HG03103 (cell line): ENCODE measurements around the gene RAMP1.
"Not testable (repeated sequence)": the region's sequence is repeated elsewhere in the genome, so short reads cannot be mapped to it uniquely, and the experiment has no call there.

Experiments used
- ATAC-seq: cut with Tn5 transposase; IDR thresholded peaks from one replicate; pipeline ENCODE4 v1.9.1; 2021; ENCODE audit warnings: low read depth; ENCODE audit not compliant: unreplicated experiment

RAMP1 gene

DNA sequence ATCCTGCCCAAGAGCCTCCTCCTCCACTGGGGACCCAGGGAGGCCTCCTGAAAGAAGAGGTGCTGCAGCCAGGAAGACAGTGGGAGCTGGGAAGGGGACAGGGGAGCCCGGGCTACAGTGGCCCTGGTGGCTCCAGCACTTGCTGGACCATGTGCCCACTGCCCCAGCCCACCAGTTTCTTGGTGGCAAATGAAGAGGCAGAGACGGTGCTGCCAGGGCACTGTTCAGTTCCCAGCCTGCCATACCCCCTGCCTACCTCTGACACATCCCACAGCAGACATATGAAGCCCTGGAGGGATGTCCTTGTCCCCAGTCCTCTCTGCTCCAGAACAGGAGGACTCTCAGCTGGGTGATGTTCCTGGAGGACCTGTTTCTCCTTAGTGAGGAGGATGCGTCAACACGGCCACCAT lies 3.7 kb downstream of the RAMP1 start:
- no peak for ATAC-seq

DNA sequence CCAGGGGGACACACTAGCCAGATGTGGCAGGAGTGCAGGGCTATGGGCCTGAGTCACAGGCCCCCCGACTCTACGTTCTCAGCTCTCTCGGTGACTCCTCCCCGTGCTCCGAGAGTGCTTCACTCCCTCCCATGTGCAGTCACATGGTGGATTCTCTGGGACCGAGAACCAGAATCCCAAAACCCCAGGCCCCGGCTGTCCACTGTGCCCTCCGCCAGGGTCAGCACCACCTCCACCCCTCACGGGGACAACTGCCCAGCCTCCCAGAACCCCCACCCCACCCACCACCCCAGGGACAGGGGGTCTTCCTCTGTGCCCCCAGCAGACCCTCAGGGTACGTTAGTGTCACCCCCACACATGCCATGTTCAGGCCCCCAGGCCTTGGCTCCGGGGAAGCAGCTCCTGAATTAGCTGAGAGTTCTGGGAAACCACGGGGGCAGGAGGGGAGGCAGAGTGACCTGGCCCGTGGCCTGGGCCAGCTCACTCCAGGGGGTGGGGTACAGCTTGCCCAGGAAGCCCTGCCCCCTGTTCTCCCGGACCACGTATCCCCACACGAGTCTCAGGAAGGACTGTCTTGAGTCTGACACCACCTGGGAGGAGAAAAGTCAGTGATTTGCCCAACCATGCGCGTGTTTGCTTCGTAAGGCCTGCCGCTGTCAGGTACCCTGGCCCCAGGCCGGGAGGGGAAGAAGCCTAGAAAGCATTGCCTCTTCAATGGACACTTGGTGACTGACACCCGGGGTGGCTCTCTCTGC lies 4.4 kb downstream of the RAMP1 start:
- no peak for ATAC-seq

DNA sequence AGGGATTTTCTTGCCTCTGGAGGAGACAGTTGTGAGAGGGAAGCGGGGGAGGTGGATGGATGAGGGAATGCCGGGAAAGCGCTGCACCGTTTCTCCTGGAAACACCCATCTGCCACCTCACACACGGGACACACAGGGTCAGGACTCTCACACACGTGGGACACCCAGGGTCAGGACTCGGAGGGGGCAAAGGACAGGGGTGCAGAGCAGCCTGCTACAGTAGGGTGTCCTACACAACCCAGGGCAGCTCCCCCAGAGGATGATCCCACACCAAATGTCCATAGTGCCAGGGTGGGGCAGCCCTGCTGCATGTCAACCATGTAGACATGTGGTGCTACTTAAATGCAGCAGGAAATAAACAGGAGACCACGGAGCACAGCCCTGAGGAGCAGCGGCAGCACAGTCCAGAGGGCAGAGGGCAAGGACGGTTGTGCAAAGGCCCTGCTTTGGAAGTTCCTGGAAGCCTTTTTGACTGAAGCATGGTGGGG lies 5.1 kb downstream of the RAMP1 start:
- ATAC-seq: no peak

DNA sequence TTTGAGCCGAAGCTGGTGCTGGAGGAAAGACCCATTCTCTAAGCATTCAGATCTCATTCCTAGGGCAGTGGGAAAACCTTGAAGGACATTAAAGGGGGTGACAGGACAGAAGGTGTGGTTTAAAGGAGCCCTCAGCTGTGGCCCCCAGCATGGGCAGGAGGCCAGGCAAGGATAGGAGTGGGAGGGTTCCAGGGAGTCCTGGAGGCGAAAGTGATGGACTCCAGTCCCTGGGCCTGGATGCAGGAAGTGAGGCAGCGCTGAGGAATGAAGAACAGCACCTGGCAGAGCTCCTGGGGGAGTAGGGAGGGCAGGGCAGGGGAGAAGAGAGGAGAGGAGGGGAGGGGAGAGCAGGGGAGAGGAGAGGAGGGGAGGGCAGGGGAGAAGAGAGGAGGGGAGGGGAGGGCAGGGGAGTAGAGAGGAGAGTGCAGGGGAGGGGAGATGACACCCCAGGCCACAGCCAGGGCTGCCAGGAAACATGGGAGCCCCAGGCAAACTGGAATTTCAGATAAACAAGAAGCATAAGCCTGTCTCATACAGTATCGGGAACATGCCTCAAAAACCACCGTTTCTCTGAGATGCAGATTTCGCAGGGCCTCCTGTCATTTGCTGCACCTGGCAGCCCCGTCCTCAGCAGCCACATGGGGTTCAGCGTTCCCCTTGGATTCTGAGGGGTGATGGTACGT lies 5.7 kb downstream of the RAMP1 start:
- ATAC-seq: no peak

DNA sequence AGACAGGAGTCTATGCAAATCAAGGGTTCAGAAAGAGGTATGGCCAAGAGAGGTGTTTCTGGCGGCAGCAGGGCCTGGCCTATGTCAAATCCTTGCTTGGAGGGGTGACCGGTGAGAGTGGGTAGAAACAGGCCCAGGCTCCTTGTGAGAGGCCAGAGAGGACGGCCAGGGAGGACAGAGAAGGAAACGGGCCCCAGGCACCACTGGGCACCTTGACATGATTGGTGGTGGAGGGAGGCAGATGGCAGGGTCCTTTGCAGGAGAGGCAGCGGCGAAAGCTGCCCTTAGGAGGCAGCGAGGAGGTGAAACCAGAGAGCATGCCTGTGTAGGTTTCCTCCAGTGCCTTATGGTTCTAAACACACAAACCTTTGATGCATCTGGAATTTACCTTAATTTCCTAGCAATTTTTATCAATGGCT lies 6.2 kb downstream of the RAMP1 start:
- no peak for ATAC-seq

DNA sequence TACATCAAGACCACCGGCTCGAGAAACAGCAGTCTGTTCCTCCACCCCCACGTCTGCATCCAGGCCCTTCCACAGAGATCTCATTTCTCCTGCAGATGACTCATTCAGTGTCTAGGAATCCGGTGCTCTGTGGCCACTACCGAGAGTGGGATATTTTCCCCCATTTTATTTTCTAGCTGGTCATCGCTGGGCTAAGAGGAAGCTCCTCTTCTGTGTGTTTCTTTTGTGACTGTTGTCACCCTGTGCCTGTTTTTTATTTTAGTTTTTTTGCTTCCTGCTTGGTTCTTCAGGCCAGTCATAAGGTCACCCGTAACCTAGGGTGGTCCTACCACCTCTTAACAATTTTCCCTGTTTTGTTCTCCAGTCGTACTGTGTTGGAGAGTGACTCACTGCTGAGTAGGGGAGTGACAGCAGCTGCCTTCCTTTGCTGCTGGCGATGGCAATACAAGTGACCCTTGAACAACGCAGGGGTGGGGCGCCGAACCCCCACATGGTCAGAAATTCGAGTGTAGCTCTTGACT lies 6.7 kb downstream of the RAMP1 start:
- no peak for ATAC-seq

DNA sequence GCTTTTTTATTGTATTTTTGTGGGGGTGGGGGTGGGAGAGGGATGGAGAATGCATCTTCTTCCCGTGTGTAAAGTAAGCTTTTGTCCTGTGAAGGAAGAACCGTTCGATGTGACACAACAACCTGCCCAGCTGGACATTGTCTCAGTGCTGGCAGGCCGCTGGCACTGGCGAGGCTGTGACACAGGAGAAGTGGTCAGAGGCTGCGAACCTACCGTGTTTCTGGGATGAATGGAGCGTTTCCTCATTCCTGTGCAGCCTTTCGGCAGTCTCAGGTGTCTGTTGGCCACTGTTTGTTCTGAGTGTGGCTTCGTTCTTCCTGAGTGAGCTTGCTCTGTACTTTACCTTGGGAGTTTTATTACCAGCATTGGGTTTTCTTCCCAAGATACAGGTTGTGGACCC lies 8.0 kb downstream of the RAMP1 start:
- ATAC-seq: no peak

DNA sequence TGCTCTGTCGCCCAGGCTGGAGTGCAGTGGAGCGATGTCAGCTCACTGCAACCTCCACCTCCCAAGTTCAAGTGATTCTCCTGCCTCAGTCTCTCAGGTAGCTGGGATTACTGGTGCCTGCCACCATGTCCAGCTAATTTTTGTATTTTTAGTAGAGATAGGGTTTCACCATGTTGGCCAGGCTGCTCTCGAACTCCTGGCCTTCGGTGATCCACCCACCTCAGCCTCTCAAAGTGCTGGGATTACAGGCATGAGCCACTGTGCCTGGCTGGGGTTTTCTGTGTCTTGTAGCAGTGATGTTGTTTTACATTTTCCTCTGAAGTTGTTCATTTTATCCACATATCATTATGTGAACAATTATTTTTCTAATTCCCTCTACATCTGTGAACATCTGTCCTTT lies 8.7 kb downstream of the RAMP1 start:
- ATAC-seq: not testable (repeated sequence)

DNA sequence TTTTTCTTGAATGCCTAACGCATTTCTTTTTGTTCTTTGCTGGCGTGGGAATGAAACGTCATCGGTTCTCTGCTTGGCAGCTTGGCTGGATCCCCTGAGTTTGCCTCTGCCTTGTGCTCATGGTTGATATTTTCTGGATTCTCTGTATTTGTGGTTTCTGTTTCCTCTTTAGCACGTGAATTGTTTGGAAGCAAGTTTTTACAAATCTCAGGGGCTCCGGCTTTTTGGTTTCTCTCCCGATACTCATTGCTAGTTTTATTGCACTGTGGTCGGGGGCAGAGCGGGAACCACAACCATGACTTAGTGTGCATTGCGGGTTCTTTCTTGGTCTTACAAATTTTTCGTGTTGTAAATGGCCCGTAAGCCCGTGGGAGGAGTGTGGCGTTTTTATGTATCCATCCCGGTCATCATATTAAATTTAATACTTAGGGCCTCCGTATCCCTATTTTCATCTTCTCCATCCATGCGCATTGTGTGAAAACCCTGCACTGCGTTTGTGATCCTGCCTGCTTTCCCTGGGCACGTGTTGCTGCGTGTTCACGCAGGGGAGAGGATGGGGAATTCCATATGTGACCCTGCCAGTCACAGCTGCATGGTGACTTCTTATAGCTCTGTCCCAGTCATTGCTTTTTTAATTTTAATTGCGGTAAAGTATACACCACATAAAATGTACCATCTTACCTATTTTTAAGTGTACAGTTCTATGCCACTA lies 9.4 kb downstream of the RAMP1 start:
- ATAC-seq: no peak

DNA sequence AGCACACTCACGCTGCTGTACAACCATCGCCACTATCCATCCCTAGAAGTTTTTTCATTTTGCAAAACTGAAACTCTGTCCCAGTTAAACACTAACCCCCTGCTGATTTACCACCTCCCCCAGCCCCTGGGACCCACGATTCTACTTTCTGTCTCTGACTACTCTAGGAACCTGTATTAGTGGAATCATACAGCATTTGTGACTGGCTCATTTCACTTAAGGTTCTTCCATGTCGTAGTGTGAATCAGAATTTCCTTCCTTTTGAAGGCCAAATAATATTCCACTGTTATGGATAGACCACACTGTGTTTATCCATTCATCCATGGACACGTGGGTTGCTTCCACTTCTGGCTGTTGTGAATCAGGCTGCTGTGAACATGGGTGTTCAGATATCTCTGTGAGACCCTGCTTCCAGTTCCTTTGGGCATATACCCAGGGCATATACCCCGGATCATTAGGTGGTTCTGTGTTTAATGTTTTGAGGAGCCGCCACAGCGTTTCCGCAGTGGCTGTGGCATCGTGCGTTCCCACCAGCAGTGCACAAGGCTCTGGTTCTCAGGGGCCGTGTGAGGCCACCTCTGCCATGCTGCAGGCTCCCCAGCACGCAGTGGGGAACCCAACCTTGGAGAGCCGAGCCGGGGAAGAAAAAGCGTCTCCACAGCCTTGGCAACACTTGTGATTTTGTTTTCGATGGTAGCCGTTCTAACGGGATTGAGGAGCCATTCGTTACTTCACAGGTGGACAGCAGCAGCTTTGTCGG lies 10.1 kb downstream of the RAMP1 start:
- ATAC-seq: no peak

DNA sequence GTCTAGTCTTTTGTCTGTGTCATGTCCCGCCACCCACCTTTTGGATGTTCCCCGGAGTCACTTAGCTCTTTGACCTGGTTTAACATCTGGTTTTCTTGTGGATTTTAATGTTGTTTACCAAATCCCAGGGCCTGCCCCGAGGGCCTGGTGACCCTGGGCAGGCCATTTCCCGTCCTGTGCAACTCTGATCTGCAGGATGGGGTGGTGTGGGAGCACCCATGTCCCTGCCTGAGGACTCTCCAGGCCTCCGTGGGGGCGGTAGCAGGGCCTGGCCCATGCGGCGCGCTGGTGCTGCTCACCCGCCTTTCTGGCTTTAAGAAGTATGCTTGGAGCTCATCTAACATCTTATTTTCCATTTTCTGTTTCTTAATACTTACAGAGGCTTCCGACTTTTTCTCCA lies 10.7 kb downstream of the RAMP1 start:
- ATAC-seq: no peak

DNA sequence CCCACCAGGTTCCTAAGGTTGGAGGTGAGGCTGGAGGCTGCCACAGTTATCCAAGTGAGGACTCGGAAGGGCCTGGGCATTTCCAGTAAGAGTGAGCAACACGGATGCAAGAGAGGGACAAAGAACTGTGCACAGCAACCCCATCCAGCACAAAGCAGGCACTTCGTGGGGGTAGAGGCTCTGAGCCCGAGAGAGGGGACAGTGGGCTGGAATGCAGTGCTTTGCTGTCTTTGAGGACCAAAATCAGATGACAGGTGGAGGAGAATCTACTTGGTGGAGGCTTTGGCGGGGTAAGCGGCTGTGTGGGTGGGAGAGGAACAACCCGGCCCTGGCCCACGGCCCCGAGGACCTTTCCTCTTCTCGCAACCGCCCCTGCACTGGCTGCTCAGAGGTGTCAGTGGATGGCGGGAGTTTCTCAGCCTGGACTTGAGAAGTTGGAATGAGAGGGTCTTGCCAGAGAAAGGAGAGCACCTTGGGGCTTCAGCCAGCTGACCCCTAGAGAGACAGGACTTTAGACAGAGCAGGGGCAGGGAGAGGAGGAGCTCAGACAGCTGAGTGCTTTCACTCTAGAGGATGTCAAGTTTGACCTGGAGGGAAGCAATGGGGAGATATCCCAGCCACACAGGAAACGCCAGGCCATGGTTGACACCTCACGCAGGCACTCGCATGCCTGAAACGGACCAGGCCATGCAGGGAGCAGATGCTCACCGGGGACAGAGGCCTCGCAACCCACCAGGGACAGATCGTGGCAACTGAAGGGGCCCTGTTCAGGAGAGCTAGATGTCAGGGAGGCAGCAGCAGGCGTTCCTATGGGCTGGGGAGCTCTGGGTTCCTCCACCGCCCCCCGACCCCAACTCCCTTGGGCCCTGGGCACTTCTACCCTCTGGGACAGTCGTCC lies 11.6 kb downstream of the RAMP1 start:
- ATAC-seq: no peak

DNA sequence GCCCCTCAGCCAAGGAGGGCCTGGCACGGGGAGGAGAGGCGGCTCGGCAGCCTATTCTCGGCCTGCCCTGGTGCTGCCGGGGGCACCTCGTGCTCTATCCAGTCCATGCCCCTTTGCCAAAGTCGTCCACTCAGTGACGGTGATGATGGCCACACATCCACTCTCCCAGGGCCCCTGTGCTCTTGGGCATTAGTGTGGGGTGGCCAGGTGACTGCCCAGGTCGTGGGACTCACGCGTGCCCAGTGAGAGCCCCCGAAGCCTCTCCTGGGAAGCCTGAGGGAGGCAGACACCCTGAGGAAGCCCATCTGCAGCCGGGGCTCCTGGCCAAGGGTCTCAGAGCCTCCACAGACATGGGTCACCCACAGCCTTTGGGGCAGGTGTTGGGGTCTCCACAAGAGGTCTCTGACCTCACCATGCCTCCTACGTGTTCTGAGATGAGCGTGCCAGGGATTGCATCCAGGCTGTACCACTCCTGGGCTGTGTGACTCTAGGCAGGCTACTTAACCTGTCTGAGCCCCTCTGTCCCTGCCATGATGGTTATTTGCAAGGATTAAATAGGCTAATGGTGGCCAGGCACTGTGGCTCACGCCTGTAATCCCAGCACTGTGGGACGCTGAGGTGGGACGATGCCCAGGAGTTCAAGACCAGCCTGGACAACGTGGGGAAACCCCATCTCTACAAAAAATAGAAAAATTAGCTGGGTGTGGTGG lies 12.9 kb downstream of the RAMP1 start:
- no peak for ATAC-seq

DNA sequence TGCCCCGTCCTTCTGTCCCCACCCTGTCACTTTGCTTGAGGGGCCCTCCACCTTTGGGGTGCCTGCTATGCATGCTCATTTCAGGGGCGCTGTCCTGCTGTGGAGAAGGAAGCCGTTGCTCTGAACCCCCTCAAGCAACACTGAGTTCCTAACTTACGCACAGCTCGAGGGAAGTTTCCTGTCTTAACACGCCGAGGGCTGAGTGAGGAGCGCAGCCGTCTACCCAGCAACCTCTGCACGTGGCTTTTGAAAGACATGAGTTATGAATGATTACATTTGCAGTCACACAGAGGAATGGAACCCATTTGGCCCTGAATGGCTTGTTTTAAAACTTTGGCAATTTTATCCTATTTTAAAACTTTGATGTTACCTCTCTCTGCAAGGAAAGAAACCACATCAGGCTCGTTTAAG lies 14.0 kb downstream of the RAMP1 start:
- no peak for ATAC-seq

DNA sequence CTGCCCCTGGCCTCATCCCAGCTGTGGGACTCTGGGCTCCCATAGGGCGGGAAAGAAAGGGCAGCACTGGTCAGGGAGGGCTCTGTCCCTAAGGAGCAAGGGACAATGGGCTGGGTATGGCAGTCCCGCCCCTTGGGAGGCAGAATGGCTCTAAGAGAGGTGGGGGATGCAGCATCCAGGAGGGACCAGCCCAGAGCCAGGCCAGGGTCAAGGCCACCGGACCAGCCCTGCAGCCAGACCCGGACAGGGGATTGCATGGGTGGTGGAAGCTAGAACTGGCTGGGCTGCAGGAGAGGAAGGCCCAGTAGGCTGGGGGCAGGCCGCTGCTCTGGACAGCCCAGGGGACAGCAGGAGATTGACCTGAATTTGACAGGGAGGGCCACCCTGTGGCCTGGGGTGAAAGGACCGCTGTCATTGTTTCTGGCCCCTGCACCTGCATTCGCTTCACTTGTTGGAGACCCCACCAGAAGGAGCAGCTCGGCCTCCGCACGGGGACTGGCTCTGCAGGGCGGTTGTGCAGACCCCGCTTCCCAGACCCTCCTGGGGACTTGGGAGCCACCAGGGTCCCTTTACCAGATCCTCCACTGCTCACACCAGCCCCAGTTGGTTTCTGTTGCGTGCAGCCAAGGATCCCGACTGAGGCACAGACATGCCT lies 14.6 kb downstream of the RAMP1 start:
- no peak for ATAC-seq

DNA sequence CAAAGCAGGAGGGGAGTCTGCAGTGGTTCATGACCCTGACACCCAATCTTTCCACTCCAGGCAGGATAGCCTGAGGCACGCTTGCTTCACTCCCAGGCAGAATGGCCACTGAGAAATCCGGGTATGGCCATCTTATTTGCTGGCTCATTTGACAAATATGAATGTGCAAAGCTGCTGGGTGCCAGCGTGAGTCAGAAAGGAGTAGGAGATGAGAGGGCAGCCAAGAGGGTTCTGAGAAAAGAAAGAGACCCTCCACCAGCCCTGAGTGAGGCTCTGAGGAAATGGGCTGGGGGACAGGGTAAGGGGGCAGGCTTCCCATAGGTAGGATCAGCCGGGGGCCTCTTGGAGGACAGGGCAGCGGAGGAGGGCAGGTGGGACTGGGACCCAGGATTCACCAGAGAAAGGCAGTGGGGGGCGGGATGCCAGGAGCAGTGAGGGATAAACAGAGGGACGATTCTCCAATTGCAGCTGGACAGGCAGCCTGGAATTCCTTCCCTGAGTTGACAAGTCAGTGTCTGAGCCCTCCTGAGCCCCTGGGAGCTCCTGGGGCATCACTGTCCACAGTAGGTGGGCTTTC lies 15.2 kb downstream of the RAMP1 start:
- ATAC-seq: no peak

DNA sequence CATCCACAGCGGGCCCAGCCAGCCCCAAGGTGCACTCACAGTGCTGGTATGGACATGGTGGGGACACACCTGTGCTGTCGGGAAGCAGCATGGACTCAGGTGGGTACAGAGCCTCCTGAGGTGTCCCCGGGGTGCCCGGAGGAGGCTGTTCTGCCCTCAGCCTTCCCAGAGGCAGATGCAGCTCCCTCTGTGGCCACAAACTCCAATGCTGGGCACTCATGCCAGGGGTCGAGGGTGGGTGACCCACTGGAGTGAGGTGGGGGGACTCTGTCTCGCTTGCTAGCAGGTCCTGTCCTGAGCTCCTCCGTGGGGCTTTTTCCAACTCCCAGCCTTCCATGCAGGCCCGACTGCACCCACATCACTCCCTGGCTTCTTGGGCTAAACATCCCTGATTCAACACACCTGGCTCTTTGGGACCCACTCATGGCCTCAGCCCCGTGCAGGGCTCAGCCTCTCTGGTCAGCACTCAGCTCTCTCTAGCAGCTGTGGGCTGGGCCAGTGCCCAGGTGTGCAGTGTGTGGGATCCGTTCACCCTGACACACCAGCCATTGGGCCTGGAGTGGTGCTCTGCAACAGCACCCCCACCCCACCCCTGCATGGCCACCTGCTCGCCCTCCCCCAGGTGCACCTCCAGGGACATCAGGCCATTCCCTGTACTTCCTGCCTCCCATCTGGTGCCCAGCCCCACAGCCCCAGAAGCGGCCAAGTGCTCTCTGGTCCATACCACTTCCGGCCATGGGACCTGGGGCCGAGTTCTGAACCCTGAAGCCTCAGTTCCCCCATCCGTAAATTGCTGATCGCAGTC lies 16.0 kb downstream of the RAMP1 start:
- ATAC-seq: no peak
